GM21737 (cell line): ENCODE results near the gene CERS5.
"Not testable (repeated sequence)": the region's sequence is repeated elsewhere in the genome, so short reads cannot be mapped to it uniquely, and the experiment has no call there.

Experiments
- ATAC-seq: cut with Tn5 transposase; IDR thresholded peaks from one replicate; pipeline ENCODE4 v1.9.1; 2021; ENCODE audit warnings: mild to moderate bottlenecking, moderate library complexity; ENCODE audit not compliant: unreplicated experiment

CERS5 gene

GRCh38 chr12:50104417-50105366, 62.5 kb downstream of the CERS5 start:
- ATAC-seq, result no peak

GRCh38 chr12:50103767-50104321, 63.3 kb downstream of the CERS5 start, which contains the start of gene GPD1:
Gene GPD1 (plus strand): TSS chr12:50104008. CDS start chr12:50104051, 43 bp downstream.
- no peak for ATAC-seq

DNA sequence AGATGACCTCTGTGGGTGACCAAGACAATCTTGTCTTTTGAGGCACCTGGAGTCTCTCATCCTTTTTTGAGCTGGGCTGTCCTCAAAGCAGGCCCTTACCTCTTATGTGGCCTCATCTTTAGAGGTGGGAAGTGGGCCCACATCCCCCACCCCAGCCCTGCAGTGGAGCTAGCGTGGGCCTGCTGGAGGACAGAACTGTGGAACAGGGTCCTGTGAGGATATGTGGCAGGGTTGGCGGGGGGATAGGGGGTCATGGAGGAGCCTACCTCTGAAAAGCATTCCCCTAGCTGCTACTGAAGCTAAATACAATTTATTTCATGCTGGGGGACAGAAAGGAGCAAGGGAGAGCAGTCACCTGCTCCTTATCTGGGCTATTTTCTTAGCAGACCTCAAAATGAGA, 63.8 kb downstream of the CERS5 start:
- ATAC-seq, result no peak

GRCh38 chr12:50102646-50103309, 64.4 kb downstream of the CERS5 start:
- ATAC-seq, result no peak

DNA sequence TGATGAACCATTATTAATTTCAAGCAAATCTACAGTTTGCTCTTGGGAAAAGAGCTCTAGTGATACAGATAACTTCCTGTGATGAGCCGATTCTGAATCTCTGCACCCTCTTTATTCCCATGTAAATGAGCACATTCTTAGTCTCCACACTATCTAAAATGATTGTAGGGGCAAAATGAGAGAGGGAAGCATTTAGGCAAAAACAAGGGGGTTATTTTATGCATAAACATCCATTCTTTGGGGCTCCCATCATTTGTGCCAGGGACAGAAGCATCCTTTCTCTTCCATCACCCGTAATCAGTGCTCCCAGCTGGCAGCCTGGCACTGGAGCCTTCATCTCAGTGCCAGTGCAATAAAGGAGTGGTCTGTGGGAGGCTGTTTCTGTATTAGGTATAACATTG, 65.0 kb downstream of the CERS5 start:
- no peak for ATAC-seq

GRCh38 chr12:50101663-50102062, 65.5 kb downstream of the CERS5 start:
- no peak for ATAC-seq

GRCh38 chr12:50100561-50100960, 66.6 kb downstream of the CERS5 start:
- ATAC-seq, result no peak

DNA sequence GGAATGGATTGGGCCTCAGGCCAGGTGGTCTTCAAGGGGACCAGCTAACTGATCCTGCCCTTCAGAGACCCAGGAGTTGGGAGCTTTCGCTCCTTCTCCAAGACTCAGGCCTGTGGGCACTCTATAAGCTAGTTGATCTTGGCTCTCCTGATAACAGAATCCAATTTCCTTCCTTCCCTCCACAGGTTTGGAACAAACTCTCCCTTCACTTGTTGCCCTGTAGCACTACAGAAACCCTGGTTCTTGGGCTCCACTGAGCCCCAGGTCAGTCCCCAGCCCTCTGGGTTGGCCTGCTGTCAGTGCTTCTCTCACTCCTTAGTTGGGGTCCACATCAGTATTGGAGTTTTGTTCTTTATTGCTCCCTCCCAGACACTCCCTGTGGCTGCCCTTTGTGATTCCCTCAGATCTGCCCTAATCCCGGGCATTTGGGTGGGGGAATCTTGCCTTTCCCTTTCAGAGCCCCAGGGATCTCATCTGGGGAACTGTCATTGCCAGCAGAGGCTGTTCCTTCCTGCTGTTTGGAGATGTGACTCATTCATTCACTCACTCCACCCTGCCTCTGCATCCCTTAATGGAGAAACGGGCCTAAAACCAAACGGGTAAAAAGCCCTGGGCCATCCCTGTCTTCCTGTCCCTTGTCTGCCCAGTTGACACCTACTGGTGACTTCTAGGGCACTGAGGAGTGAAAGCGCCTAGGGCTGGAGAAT, 67.7 kb downstream of the CERS5 start:
- no peak for ATAC-seq

DNA sequence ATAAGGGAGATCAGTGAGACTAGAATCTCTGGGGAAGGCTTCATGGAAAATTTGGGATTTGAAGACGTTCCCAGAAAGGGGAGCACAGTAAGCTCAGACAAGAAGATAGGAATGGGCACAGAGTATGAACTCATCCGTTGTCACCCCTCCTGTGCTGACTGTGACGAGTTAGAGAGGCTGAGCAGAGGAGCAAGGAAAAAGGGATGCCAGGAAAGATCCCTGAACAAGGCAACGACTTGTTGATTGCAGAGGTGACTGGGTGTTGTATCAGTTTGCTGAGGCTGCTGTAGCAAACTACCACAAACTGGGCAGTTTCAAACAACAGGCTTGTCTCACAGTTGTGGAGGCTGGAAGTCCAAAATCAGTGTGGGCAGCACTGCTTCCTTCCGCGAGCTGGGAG, 69.2 kb downstream of the CERS5 start:
- ATAC-seq, result no peak

GRCh38 chr12:50090391-50090790, 76.8 kb downstream of the CERS5 start:
- ATAC-seq, result no peak

DNA sequence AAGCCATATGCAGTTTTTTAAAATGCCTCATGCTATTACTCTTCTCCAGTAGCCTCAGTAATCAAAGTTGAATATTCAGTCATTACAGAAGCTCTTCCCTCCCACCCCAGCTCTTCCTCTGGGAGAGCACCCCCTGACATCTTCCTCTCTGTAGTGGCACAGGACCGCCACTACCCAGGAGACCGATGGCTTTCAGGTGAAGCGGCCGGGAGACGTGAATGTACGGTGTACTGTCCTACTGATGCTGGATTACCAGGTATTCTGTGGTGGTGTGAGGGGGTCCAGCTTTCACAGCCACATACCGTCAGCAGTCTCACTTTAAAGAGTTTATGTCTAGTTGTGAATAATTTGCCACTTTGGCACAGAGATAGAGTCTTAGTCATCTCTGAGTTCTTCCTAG, 77.4 kb downstream of the CERS5 start:
- no peak for ATAC-seq

GRCh38 chr12:50088577-50089335, 78.4 kb downstream of the CERS5 start:
- no peak for ATAC-seq

DNA sequence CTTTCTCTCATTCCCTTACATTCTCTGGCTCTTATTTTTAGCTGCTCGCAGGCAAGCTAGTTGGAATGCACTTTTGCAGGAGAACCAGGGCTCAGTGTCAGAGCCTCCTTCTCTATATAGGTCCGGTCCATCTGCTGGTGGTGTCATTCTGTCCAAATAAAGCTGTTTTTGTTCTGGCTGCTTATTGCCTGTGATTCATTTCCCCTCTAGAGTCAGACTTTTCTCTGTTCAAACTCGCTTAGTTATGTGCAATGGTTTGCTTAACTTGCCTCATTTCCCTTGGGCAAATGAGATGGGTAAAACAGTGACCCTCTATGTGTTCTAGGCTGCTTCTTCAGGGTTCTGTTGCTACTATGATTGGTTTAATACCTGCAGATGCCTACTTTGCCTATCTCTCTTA, 79.2 kb downstream of the CERS5 start:
- no peak for ATAC-seq

GRCh38 chr12:50087151-50087550, 80.0 kb downstream of the CERS5 start:
- ATAC-seq, result no peak

DNA sequence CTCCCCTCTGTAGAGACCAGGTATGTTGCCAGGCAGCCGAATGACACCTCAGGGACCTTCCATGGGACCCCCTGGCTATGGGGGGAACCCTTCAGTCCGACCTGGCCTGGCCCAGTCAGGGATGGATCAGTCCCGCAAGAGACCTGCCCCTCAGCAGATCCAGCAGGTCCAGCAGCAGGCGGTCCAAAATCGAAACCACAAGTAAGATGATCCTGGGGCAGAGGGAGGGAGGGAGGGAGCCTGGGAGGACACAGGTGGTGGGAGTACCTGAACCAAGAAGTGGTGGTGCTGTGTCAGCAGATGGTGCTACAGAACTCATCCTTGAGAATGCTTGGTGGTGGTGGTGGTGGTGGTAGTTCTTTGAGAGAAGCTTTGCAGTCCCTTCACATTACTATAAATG, 81.0 kb downstream of the CERS5 start:
- no peak for ATAC-seq

- ATAC-seq, result no peak
These were observed 81.5 kb downstream of the CERS5 start for GRCh38 chr12:50085615-50086072.

GRCh38 chr12:50084775-50085614, 82.2 kb downstream of the CERS5 start, which contains the start of gene SMARCD1:
Gene SMARCD1 (plus strand): TSS chr12:50085342. CDS start chr12:50085370, 28 bp downstream.
- ATAC-seq, result peak; percentile 87

GRCh38 chr12:50084409-50084774, 82.8 kb downstream of the CERS5 start:
- ATAC-seq, result not testable (repeated sequence)

DNA sequence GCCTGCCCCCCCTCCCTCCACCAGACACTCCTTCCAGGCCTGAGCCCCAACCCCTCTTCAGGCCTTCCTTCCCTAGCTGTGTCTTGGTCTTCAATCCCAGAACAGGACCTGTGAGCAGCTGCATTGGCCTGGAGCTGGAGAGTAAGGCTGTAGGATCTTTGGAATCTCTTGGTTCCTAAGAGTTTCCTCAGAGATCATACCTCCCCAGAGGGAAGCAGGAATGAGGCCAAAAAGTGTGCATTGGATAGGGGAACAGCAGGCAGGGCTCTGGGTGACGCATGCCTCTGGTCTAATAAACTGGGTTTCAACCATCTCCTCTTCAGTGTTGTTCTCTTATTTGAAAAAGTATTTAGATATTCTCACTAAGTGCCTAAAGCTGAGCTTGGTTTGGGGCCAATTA, 83.9 kb downstream of the CERS5 start:
- no peak for ATAC-seq
